ENCODE results near the gene RBM38.

RBM38 gene

GRCh38 chr20:57391439-57392301, 474 bp downstream of the RBM38 start:
- DNase-seq, result peak in 1 of 4 experiments; percentile 31

DNA sequence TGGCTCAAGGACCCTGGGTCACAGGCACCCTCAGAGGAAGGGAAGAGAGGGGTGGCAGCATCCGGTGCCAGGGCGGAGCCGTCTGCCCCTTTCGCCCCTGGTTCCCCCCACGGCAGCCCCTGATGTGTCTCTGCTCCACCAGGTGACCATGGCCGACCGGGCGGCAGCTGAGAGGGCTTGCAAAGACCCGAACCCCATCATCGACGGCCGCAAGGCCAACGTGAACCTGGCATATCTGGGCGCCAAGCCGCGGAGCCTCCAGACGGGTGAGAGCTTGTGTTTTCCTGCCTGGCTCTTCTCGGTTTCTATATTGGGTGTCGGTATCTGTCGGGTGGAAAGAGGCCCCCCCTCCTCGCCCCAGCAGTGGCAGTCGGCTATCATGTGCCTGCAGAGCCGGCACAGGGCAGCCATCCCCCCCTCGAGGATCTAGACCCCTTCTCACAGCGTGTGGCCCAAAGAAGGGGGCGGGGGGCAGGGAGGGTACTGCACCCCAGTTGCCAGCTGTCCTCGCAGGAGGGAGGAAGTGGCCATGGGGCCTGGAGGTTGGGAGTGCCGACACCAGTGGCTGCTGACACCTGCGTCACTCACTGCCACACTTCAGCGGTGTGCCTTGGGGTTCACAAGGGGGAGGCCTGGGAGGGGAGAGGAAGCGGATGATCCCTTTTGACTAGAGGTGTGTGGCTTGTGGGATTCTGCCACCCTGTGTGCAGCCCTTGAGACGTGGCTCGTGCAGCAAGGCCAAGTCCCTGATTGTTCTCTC, 1.5 kb downstream of the RBM38 start:
- peak; percentile 55 to 78 (median 62) for DNase-seq

GRCh38 chr20:57393321-57394120, 2.3 kb downstream of the RBM38 start:
- DNase-seq, result no peak

DNA sequence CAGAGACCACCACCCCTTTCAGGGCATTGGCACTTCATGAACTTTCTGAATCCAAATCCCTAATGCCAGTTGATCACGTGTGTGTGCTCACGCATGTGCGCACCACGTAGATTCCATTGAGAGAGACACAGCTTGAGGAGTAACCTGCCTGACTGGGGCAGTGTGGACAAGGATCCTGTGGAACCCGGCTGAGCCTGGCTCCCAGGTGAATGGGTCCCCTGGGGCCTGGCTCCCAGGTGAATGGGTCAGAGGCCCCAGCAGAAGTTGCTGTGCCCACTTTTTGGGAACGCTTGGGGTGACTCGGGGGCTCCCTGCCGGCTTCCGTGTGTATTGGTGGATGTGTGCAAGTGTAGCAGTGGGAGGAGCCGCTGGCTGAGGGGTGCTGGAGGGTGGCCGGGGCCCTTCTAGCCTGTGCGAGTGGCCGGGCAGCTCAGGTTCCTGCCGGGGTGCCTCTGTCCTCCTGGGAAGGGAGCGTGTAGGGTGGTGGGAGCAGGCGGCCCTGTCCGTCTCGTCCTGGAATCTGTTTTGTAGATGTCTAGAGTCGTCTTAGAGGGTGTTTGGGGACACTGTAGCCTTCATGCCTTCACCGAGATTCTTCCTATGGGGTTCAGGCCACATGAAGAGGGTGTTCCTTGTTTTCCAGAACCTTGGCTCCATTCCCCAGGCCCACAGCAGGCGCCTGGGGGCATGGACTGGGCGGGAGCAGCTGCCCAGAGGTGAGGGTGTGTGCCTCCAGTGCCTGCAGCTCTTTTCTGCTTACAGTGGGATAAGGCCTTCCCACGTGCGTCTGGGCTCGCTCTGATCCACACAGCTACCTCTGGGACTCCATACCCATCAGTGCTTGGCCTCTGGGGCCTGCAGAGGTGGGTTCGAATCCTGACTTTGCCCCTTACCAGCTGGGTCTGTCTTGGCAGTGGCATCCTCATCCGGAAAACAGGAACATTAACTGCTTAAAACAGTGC, 3.2 kb downstream of the RBM38 start:
- DNase-seq, result no peak

- no peak for DNase-seq
Observed at GRCh38 chr20:57395111-57395966, 4.1 kb downstream of the RBM38 start.

GRCh38 chr20:57396212-57396983, 5.2 kb downstream of the RBM38 start:
- no peak for DNase-seq

DNA sequence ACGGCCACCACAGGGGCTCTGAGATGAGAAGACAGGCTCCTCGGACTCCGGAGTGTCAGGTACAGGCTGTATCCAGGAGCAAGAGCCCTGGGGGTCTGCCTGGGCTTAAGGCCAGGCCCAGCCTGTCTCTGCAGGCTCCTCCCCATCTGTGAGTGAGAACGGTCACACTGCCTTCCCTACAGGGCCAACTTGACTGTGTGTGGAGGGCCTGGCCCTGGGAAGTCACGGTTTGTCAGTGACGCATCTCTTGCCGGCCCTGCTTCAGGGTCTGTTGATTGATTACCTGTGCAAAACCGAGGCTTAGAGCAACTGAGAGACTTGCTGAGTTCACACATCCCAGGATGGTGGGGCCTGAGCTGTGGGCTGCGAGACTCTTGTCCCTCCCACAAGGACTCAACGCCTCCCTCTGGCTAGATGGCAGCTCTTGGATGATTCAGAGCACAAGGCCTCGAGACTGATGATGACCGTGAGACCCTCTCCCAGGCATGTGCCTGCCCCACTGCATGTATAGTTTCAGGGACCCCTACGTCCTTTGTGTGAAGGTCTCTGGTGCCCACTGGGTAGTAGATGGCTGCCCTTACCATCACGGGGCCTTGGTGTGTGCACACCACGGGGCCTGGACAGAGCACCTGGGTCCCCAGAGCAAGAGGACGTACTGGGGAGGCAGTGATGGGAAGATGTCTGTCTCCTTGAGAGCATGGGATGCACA, 5.9 kb downstream of the RBM38 start:
- no peak for DNase-seq

DNA sequence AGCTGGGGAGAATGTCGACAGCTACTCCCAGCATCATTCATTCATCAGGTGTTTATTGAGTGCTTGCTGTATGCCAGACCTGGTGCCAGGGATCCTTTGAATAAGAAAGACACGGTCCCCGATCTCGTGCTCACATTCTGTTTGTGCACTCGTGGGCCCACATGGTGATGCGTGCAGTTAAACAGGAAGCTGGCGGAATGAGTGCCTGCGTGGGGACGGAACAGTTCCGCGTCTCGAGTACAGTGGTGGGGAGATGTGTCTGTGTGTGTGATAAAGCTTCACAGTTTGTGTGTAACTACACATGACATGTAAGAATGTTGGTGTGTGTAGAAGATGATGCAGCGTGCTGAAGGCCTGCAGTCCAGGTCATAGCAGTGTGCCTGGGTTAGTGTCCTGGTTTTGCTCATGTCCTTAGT, 6.5 kb downstream of the RBM38 start:
- peak in 2 of 4 experiments; percentile 42 to 54 for DNase-seq

DNA sequence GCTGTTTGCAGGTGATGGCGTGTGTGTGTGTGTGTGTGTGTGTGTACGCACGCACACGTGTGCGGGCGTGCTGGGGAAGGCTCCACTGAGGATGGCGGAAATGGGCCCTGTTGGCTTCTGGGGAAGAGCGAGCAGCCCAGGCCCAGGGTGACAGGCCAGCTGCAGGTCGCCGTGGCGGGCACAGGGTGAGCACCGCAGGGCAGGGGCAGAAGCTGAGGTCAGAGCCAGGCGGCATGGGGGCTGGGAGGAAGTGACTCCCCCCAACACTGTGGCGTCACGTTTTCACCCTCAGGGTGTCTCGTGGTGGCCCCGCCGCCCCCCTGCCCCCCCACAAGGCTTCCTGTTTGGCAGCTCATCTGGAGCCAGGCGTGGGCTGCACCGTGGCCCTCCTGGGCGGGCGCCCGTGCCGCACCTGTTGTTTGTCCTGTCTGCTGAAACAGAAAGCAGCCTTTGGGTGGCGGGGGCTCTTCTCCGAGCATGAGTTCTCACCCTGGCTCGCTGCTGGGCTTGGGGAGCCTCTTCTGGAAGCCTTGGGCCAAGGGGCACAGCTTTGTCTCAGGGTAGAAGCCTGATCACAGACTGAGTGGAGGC, 7.1 kb downstream of the RBM38 start:
- peak; percentile 64 to 92 (median 84) for DNase-seq

DNA sequence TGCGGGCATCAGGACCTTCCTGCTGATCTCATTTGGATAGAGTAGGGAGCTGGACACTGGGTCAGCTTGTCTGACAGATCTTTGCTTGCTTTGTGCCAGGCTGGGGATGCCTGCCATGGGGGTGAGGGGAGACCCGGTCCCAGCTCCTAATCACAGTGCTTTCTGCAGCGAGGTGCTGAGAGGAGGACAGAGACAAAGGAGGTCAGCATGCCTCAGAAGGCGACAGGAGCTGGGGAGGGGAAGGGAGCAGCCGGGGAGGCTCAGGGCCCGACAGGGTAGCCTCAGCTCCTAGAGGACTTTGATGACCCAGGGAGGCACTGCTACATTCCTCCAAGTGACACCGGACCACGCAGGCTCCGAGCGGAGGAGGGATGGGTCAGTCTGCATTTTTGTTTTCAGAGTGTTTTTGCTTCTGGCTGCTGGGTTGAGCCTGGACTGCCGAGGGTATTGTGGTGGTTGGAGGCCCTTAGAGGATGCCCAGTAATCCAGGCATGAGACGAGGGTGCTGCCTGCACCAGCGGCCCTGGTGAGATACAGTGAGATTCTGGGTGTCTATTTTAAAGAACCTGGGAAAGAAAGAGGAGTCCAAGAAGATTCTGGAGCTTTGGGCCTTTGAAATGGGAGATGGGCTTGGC, 7.8 kb downstream of the RBM38 start:
- DNase-seq, result no peak

DNA sequence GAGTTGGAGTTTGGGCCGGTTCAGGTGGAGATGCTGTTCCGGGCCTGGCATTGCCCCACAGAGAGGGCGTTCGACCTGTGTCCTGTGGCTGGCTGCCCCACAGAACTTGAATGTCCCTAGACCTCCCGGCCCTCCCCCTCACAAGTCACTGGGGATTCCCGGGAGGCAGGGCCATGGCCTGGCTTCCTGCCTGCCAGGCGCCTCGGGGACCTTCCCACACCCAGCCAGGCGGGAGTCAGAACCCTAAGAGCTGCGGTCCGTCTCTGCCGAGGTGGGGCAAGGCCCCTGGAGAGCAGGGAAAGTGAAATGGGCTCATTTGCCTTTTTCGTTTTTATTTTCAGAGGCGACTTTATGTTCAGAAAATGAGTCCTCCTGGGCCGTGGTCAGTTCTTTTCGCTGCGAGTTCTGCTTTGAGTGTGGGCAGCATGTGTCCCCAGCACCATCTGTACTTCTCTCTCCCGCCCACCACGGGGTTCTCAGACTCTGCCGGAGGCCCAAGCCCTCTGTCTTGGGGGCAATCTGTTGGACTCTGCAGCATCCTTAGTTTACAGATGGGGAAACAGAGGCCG, 8.5 kb downstream of the RBM38 start:
- DNase-seq, result no peak

DNA sequence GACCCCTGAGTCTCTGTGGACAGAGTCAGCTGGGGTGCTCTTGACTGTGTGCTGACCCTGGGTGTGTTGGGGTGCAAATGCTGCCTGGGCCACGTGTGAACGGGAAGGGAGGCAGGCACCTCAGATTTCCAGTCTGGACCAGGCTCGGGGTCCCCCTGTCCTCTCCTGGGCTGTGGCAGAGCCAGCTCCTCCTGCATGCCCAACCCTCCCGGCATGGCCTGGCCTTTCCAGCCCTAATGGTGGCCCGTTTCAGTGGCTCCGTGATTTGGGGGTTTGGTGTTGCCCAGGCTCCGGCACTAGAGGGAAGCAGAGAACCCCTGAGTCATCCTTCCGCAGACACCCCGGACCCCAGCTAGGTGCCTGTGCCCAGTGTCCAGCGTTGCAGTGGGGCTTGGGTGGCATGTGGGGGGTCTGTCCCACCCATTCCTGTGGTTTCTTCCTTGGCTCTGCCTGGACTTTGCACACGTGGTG, 9.1 kb downstream of the RBM38 start:
- DNase-seq, result no peak

DNA sequence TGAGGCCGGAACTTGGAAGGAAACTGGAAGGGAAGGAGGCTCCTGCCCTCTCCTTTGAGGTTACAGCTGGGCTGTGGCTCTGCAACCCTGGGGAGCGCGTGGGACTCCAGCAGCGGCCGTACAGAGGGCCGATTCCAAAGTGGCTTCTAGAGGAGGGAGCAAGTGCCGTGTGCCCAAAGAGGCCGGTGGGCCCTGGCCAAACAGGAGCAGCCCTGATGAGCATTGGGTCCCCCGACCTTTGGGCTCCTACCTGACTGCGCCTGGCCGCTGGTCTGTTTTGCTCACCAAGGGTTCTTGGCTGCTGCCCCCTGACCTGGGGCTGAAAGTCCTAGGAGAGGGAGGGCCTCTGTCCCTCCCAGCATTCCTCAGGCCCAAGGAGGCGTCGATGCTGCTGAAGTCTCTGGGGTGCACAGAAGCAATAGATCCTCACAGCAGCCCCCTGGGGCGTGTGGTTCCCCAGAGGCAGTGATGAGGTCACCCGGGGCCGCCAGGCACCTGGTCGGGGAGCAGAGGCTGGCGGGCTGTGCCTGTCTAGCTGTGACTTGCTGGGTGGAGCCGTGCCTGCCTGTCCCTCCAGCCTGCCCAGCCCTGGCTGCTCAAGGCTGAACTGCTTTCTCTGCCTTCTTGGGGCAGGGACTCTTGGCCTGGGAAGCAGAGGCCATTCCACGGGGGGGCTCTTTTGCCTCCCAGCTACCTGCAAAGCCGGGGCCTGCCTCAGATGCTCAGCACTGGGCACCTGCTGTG, 9.8 kb downstream of the RBM38 start:
- DNase-seq, result no peak

GRCh38 chr20:57401565-57401918, 10.3 kb downstream of the RBM38 start:
- DNase-seq, result no peak

DNA sequence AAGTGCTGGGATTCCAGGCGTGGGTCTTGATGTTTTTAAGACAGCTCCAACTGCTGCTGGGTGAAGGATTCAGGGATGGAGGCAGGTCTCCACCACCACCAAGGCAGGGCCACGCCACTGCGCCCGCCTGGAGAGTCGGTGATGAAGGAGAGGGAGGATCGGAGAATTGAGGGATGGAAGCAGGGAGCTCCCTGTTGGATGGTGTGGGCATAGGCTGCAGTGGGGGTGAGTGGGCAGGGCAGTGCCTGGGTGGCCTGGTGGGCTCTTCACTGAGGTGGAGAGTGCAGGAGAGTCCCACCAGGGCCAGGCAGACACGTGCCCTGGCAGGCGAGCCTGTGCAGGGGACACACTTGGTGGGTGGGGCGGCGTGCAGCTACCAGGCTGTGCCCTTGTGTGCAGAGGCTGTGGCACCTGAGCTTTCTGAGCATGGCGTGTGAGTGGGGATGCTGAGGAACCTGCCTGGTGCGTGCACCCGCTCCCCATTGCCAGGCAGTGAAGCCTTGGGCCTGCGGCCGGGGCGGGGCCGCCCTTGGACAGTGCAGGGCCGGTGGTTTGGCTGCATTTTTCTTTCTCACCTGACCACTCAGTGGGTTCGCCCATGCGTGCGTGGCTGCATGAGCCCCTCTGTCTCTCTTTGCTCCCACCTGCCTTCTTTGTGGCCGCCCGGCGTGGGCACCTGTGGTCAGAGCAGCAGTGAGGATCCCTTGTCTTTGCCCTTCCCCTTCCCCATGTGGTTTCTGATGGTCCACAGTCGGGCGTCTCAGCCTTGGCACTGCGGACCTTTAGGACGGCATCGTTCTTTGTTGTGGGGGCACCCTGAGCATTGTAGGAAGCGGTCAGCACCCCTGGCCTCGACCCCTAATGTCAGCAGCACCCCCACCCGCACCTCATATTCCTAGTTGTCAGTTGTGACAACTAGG, 11.3 kb downstream of the RBM38 start:
- no peak for DNase-seq

- DNase-seq, result no peak
Observed at GRCh38 chr20:57403216-57403615, 12.0 kb downstream of the RBM38 start.

All from activated naive CD4-positive, alpha-beta T cell (primary cell).